HEK293T (cell line): ENCODE measurements around the gene GUCY1A1.
A peak's percentile ranks its signal among the peaks of the same experiment; 100 is the strongest.

Experiments
- CTCF ChIA-PET: fragments of 350-600 bp; formaldehyde crosslinking; extraction: SDS; loops from one replicate; lab custom pipeline; 2021; ENCODE audit warnings: antibody characterized with exemption, inconsistent platforms; lab: Yijun Ruan, JAX
- POLR2A ChIA-PET: fragments of 350-600 bp; formaldehyde crosslinking; extraction: SDS; loops from one replicate; lab custom pipeline; 2020; ENCODE audit warnings: antibody characterized with exemption, inconsistent platforms; lab: Yijun Ruan, JAX
- DNase-seq: peaks from one replicate; pipeline ENCODE4 v3.0.0; 2012; ENCODE audit warnings: mixed read lengths; ENCODE audit errors: extremely low spot score
- ARNT ChIP-seq: fragments of 450-650 bp; IDR thresholded peaks from 2 replicates; pipeline ENCODE4 v1.6.1; 2017; ENCODE audit warnings: mild to moderate bottlenecking
- BHLHE40 ChIP-seq: fragments of 450-650 bp; IDR thresholded peaks from 2 replicates; pipeline ENCODE4 v1.6.1; 2016; ENCODE audit warnings: mild to moderate bottlenecking, moderate library complexity, borderline replicate concordance
- CTBP1 ChIP-seq: fragments of 450-650 bp; IDR thresholded peaks from 2 replicates; pipeline ENCODE4 v1.6.1; 2016; ENCODE audit warnings: borderline replicate concordance
- ELF4 ChIP-seq: fragments of 450-650 bp; IDR thresholded peaks from 2 replicates; pipeline ENCODE4 v1.6.1; 2017; ENCODE audit warnings: antibody characterized with exemption
- FOXA1 ChIP-seq: fragments of 450-650 bp; IDR thresholded peaks from 2 replicates; pipeline ENCODE4 v1.6.1; 2016; ENCODE audit warnings: mild to moderate bottlenecking
- FOXK2 ChIP-seq: fragments of 450-650 bp; IDR thresholded peaks from 2 replicates; pipeline ENCODE4 v1.6.1; 2016; ENCODE audit warnings: mild to moderate bottlenecking
- FOXM1 ChIP-seq: fragments of 450-650 bp; IDR thresholded peaks from 2 replicates; pipeline ENCODE4 v1.6.1; 2017; ENCODE audit warnings: mild to moderate bottlenecking, borderline replicate concordance
- HDGF ChIP-seq: fragments of 450-650 bp; IDR thresholded peaks from 2 replicates; pipeline ENCODE4 v1.6.1; 2017; ENCODE audit warnings: antibody characterized with exemption, borderline replicate concordance
- L3MBTL2 ChIP-seq: fragments of 450-650 bp; conservative IDR thresholded peaks from 2 replicates; pipeline ENCODE4 v1.6.1; 2016; ENCODE audit warnings: mild to moderate bottlenecking
- LEF1 ChIP-seq: fragments of 450-650 bp; IDR thresholded peaks from 2 replicates; pipeline ENCODE4 v1.6.1; 2017; ENCODE audit warnings: mild to moderate bottlenecking, borderline replicate concordance
- NFRKB ChIP-seq: fragments of 450-650 bp; IDR thresholded peaks from 2 replicates; pipeline ENCODE4 v1.6.1; 2016; ENCODE audit warnings: mild to moderate bottlenecking, moderate library complexity
- SP1 ChIP-seq: fragments of 450-650 bp; IDR thresholded peaks from 2 replicates; pipeline ENCODE4 v1.6.1; 2017
- SUZ12 ChIP-seq: fragments of 450-650 bp; IDR thresholded peaks from 2 replicates; pipeline ENCODE4 v1.6.1; 2016; ENCODE audit warnings: mild to moderate bottlenecking
- TARDBP ChIP-seq: fragments of 450-650 bp; IDR thresholded peaks from 2 replicates; pipeline ENCODE4 v1.6.1; 2016
- ZNF384 ChIP-seq: fragments of 450-650 bp; IDR thresholded peaks from 2 replicates; pipeline ENCODE4 v1.6.1; 2016
- TF ChIP-seq, protein P1 (sequence below): fragments of 450-650 bp; IDR thresholded peaks from 2 replicates; pipeline ENCODE4 v1.6.1; 2016

The GUCY1A1 gene

DNA sequence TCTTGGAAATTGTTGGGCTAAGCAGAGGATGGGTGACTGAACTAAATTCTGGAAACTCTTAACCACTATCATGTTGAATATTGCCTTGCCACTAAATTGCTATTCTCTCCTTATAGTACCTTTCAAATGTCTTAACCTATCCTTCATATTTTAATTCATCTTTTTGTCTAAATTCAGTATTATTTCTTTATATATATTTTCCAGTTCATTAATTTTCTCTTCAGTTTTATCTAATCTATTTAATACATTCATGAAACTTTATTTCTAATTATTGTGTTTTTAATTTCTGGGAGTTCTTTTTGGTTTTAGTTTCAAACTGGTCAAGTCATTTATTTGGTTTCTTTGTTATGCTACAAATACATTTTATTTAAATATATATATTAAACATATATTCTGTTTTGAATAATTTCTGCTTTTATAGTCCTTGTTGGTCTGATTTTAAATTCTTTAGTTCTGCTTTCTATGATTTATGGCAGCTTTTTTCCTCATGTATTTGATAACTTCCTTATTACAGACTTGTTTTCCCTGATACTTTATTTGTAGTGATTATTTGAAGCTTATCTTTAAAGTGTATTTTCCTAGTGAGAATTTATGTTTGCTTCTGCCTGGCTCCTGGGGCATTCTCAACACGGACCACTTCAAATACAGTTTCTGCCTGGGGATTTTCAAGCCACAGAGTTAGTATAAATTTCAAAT, 8.5 kb upstream of the GUCY1A1 start:
- CTCF ChIA-PET = no interaction called here
- TF ChIP-seq SUZ12 (no peak), ZNF384 (no peak), L3MBTL2 (no peak), SP1 (no peak), NFRKB (no peak), HDGF (no peak), FOXM1 (no peak), ARNT (no peak), FOXK2 (no peak), LEF1 (no peak), TARDBP (no peak), ELF4 (no peak)
- TF ChIP-seq, protein P1, sequence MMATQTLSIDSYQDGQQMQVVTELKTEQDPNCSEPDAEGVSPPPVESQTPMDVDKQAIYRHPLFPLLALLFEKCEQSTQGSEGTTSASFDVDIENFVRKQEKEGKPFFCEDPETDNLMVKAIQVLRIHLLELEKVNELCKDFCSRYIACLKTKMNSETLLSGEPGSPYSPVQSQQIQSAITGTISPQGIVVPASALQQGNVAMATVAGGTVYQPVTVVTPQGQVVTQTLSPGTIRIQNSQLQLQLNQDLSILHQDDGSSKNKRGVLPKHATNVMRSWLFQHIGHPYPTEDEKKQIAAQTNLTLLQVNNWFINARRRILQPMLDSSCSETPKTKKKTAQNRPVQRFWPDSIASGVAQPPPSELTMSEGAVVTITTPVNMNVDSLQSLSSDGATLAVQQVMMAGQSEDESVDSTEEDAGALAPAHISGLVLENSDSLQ = no peak
- POLR2A ChIA-PET = no interaction called here
- DNase-seq = no peak

DNA sequence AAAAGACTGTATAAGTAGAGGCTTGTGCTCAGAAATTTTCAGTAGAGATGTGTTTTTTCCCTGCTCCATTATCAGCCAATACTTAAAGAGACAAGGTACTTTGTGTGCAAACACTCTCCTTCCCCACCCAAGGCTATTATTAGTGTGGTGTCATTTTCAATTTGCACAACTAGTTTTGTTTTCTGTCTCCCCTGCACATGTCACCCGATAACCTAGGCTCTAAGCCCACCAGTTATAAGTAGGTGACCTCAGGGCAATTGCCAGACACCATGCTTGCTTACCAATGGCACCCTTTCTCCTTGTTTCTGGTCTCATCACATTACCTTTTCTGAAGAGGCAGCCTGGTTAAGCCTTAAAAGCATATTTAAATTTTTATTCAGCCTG, 8.0 kb upstream of the GUCY1A1 start:
- CTCF ChIA-PET = no interaction called here
- DNase-seq = no peak
- TF ChIP-seq ARNT = no peak
- no peak for TF ChIP-seq NFRKB
- no peak for TF ChIP-seq LEF1
- no peak for TF ChIP-seq SP1
- TF ChIP-seq L3MBTL2 = no peak
- TF ChIP-seq SUZ12 = no peak
- TF ChIP-seq ELF4 = no peak
- TF ChIP-seq FOXA1 = no peak
- TF ChIP-seq TARDBP = no peak
- no peak for TF ChIP-seq HDGF
- TF ChIP-seq FOXM1 = no peak
- TF ChIP-seq, protein P1 = no peak
- POLR2A ChIA-PET = no interaction called here

DNA sequence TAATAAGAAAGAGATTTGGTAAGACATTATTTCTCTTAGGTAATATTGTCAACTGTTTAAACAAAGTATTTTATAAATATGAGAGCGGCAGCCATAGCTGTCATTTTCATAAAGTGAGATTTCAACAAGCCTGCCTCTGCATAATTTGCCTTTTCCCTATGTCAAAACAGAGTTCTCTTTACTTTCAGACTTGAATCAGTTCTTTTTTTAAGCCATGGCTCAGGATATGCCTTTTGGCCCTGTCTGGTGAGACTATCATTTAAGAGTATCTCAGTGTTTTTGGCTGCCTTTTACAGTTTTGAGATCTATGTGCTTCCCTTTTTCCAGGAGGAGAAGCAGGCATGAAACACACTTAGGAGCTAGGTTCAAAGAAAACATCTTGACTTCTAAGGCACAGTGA, 7.5 kb upstream of the GUCY1A1 start:
- DNase-seq = no peak
- TF ChIP-seq ELF4 (no peak), FOXA1 (no peak), FOXM1 (no peak), ZNF384 (no peak), LEF1 (no peak), L3MBTL2 (no peak)
- TF ChIP-seq, protein P1 = no peak
- CTCF ChIA-PET = no interaction called here
- POLR2A ChIA-PET = no interaction called here

DNA sequence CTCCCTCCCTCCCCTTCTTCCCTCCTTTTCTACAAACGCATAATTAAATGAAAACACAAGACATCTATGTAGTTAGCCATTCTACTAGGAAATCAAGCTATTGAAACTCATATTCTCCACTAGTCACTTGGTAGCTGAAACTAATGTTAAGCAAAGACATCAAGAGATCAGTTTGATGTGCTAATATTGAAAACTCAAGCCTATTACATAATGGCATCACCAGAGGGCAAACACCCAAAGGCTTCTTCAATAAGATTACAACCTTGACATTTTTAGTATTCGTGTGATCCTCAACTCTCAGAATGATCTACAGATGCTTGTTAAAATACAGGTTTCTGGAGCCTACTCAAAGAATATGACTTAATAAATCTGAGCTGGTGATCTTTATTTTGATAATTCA, 6.2 kb upstream of the GUCY1A1 start:
- ChIA-PET POLR2A (no interaction called here), CTCF (no interaction called here)
- TF ChIP-seq HDGF (no peak), FOXK2 (no peak), SUZ12 (no peak), CTBP1 (no peak), L3MBTL2 (no peak), ELF4 (no peak), SP1 (no peak), BHLHE40 (no peak), FOXA1 (no peak), FOXM1 (no peak), ZNF384 (no peak), NFRKB (no peak), ARNT (no peak)
- TF ChIP-seq, protein P1 = no peak
- no peak for DNase-seq

DNA sequence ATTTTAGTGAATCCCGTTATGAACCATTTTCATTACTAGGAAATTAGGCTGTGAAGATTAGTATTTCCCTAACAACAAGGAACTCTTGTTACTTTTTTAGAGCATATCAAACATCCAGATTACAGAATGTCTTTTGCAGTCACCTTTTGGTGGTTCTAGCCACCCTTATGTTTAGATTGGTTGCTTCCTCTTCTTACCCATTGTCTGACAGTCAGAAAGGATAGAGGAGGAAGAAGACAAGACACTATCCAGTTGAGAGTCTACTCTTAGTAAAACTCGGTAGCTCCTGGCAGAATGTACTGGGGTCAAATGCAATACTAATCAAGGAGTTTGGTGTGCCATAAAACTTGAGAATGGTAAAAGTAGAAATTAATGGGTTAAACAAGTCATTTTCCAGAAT, 1.6 kb upstream of the GUCY1A1 start:
- ChIA-PET POLR2A (no interaction called here), CTCF (no interaction called here)
- TF ChIP-seq L3MBTL2 (no peak), ELF4 (no peak)
- no peak for DNase-seq

DNA sequence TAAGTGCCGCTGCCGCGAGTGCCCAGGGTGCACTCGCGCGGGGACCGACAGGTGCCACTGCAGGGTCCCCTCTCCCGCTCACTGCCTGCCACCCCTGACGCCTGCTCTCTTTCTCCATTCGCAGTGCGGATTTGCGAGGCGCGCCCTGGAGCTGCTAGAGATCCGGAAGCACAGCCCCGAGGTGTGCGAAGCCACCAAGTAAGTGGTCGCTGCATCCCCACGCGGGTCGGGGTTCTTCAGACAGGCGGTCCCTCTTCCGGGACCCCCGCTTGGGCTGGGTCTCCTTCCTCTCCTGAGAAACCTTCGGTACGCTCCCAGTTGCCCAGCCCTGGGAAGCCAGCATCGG, 547 bp downstream of the GUCY1A1 start:
- DNase-seq = peak; percentile 36
- CTCF ChIA-PET = interaction anchor here (1.1 kb wide), 1 partner anchor 130 kb away, joined by 3 read pairs; no protein-coding TSS in a partner anchor
- POLR2A ChIA-PET = interaction anchor here (1.0 to 2.5 kb wide), 13 partner anchors 9 to 250 kb away, joined by 3 to 17 read pairs (median 4); partner anchors contain the start of gene GUCY1B1
- no peak for TF ChIP-seq TARDBP
- TF ChIP-seq BHLHE40 = no peak
- TF ChIP-seq L3MBTL2 = peak; percentile 34; the same call in 1 of the 2 replicates
- TF ChIP-seq ARNT = no peak
- TF ChIP-seq HDGF = no peak
- no peak for TF ChIP-seq CTBP1
